GM12873 (cell line): ENCODE results near the gene CCM2.

ENCODE experiments used
- TF ChIP-seq, protein P1 (sequence below): IDR thresholded peaks from 2 replicates; pipeline ENCODE4 v1.5.1; 2012; ENCODE audit warnings: low read depth, mild to moderate bottlenecking, moderate library complexity, low read length, control low read depth; ENCODE audit not compliant: insufficient read depth; ENCODE audit errors: missing control alignments

Gene CCM2

DNA sequence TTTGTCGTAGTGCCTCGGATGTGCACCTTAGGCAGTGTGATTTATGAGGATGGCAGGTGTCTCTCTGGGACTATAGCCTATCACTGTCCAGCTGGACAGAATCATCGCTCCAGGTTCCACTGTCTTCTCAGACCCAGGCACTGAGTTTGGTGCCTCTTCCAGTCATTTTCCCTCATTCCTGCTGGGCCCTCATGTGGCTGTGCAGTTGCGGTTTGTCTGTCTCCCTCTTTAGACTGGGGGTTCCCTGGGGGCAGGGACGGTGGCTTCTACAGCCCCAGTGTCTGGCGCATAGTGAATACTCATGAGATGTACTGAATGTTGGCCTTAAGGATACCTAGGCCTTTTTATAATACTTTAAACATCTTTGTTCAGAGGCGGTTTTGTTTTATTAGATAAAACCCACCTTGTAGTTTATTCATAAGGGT is 28.9 kb downstream of the CCM2 start:
- TF ChIP-seq, protein P1, sequence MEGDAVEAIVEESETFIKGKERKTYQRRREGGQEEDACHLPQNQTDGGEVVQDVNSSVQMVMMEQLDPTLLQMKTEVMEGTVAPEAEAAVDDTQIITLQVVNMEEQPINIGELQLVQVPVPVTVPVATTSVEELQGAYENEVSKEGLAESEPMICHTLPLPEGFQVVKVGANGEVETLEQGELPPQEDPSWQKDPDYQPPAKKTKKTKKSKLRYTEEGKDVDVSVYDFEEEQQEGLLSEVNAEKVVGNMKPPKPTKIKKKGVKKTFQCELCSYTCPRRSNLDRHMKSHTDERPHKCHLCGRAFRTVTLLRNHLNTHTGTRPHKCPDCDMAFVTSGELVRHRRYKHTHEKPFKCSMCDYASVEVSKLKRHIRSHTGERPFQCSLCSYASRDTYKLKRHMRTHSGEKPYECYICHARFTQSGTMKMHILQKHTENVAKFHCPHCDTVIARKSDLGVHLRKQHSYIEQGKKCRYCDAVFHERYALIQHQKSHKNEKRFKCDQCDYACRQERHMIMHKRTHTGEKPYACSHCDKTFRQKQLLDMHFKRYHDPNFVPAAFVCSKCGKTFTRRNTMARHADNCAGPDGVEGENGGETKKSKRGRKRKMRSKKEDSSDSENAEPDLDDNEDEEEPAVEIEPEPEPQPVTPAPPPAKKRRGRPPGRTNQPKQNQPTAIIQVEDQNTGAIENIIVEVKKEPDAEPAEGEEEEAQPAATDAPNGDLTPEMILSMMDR = no peak

DNA sequence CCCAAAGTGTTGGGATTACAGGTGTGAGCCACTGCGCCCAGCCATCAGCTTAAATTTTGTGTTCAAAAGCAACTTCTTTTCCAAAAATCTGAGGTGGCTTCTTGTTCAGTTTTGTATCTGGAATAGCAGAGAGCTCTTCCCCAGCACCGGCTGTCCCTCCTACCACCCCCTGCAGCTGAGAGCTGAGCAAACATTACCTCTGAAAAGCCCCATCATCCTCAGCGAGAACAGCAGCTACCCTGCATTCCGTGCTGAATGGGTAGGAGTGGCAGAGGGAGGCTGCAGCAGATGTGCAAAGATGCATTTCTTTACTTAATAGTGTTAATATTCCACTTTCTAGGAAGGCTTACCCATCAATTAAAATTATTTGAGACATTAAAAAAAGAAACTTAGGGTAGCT is 31.8 kb downstream of the CCM2 start:
- TF ChIP-seq, protein P1 = no peak

DNA sequence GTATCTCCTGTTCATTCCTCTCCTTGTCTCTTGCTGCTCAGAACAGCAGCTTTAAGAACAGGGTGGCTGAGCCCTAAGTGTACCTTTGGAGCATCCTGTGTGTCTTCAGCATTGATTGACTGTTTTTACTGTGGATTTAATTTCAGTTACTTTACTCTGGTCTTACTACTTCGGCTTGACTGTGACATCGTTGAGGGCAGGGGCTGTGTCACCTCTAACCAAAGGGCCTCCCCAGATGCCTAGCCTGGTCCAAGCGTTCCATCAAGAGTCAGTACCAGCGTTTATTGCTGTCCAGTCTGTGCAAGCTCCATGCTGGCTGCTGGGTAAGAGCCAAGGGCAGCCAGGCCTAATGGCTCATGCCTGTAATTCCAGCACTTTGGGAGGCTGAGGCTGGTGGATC is 32.4 kb downstream of the CCM2 start:
- TF ChIP-seq, protein P1 = no peak

DNA sequence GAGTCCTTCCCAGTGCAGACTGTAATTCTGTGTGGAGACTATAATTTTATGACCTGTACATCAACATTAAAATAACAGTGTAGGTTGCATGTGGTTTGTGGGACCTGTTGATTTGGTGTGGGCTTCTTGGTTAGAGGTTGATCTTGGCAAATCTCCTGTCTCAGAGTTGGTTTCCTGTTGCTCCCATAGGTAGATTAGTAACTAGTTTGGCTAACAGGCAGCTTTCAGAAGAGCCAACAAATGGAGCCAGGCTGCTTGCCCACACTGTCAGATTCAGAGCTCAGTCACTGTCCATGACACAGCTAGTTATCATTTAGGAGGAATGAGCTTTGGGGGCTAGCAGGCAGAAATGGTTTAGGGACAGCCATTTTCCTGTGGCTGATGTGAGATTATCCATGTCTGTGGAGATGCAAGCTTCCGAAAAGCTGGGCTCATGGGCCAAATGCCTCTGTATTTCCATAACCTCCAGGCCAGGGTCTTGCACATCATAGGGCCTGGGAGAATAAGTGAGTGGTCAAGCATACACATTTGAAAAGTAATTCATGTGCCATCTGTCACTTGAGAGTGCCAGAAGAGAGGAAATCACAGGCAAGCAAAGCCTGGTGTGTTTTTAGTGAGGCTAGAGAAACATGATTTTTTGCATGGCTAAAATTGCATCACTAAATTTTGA is 33.4 kb downstream of the CCM2 start:
- TF ChIP-seq, protein P1 = no peak

DNA sequence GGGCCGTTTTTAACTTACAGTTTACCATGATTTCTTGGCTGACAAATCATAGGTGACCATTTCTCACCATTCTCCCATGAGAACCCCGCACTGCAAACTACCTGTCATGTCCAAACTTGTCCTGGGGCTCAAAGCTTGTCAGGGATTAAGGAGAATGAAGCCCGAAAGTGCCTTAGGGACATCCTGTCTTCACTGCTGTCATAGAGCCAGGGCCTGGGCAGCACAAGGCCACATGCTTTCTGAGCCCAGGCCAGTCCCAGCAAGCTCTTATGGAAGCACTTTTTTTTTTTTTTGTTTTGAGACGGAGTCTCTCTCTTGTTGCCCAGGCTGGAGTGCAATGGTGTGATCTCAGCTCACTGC is 33.9 kb downstream of the CCM2 start:
- TF ChIP-seq, protein P1 = no peak

DNA sequence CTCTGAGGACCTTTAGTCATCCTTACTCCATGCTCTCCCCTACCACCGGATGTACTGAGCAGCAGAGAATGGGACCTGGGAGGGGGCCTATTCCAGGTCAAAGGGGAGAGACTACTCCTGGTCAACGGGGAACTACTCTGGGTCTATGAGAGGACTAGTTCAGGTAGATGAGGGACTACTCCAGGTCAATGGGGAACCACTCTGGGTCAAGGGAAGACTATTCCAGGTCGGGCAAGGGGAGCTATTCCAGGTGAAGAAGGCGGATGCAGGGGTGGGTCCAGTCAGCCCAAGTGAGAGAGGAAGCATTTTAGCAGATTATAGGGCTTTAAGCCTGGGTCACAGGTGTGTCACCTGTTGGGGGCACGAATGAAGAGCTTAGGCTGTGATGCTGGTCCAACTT is 35.4 kb downstream of the CCM2 start:
- TF ChIP-seq, protein P1 = no peak

DNA sequence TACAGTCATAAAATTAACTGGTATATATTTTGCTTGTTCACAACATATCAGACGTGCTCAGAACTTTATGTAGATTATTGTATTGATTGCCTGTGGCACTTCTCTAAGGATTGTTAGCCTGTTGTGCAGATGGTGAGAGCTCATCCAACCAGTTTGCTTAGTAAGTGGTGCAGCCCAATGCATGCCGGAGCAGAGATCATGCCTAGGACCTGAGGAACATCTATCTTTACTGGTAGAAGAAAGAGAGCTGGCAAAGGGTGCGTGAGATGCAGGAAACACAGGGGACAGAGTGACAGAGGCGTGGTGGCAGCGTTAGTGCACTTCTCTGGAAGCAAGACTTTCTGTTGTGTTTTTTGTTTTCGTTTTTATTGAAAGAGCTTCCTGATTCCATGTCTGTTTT is 35.9 kb downstream of the CCM2 start:
- TF ChIP-seq, protein P1 = no peak
